Measurements from ENCODE around the gene RPP25L. TPM values are rescaled to one million over a fixed set of nuclear protein-coding genes. Genes with fewer than 3 reads are reported as not detected.
A peak's percentile ranks its signal among the peaks of the same experiment; 100 is the strongest.

The RPP25L gene
- total RNA-seq, 4 donors from 2014 or later, result 25.1 to 37.4 (median 28.0) TPM

GRCh38 chr9:34638138-34638445 lies 26.2 kb upstream of the RPP25L start:
- DNase-seq, result no peak
- Histone ChIP-seq H3K9me3 (no peaks in the 10 kb centered on the region), H3K4me3 (peak overlapping the region; percentile 54 to 84 (median 73)), H3K4me1 (peaks cover 15 to 47% (median 24%) of the 10 kb centered on the region in 3 donors), H3K27ac (peak overlapping the region; percentile 87 to 95 (median 90)), H3K36me3 (peaks cover 0 to 14% (median 0%) of the 10 kb centered on the region in 3 donors), H3K27me3 (no peaks in the 10 kb centered on the region)
- TF ChIP-seq CTCF (IDR thresholded peaks at IDR 0.05) (no peak), POLR2A (IDR thresholded peaks at IDR 0.05) (no peak)
- intact Hi-C loops (cut with DNase I), result no loop called here
- 11 to 29% methylated on average over 5 to 7 of the region's 7 CpGs for WGBS, 2 donors

GRCh38 chr9:34637356-34638137 lies 25.6 kb upstream of the RPP25L start, which contains the start of gene SIGMAR1:
SIGMAR1 (minus strand) TSS chr9:34637787; CDS start chr9:34637697, 90 bp downstream.
- Histone ChIP-seq H3K27ac (peak within 1 kb of the TSS; percentile 87 to 95 (median 90)), H3K9me3 (no peaks in the 10 kb centered on the region), H3K4me1 (peaks cover 15 to 47% (median 24%) of the 10 kb centered on the region in 3 donors), H3K27me3 (no peaks in the 10 kb centered on the region), H3K4me3 (peak within 1 kb of the TSS; percentile 54 to 84 (median 73)), H3K36me3 (peaks cover 0 to 14% (median 0%) of the 10 kb centered on the region in 3 donors)
- peak in 3 of 4 donors; percentile 8 to 89 (median 73) for TF ChIP-seq POLR2A (IDR thresholded peaks at IDR 0.05)
- TF ChIP-seq CTCF (IDR thresholded peaks at IDR 0.05), result peak in 1 of 6 experiments; percentile 9
- 0% methylated on average over 2 of the region's 74 CpGs; no CpG with 5 or more reads in 1 of the 2 donors for WGBS, 2 donors
- peak; percentile 64 for DNase-seq
- intact Hi-C loops (cut with DNase I), result no loop called here

DNA sequence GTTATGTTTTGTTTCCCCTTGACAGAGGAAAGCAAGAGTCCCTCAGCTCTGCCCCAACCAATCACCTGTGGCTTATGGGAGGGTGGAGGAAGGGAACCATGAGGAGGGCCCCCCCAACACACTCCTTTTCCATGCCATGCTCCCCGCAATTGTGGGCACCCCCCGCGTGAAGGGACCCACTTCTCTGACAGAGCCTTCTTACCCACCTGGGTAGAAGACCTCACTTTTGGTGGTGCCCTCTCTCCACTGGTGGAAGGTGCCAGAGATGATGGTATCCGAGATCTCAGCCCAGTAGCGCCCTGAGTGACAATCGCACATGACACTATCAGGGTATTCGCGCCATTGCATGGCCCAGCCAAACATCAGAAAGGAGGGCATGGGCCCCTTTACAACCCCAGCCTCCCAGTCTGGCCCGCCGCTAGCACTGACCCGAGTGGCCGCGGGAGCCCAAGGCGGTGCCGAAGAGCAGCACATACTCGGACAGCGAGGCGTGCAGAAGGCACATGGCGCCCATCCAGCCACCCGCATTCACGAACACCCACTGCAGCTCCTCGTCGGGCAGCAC lies 25.0 kb upstream of the RPP25L start:
- DNase-seq, result no peak
- TF ChIP-seq CTCF (IDR thresholded peaks at IDR 0.05) (no peak), POLR2A (IDR thresholded peaks at IDR 0.05) (no peak)
- peaks cover 15 to 47% (median 24%) of the 10 kb centered on the region in 3 donors for H3K4me1 ChIP-seq
- H3K27ac ChIP-seq, result peak overlapping the region; percentile 87 to 95 (median 90)
- H3K9me3 ChIP-seq, result no peaks in the 10 kb centered on the region
- peak overlapping the region; percentile 54 to 84 (median 73) for H3K4me3 ChIP-seq
- intact Hi-C loops (cut with DNase I), result no loop called here
- WGBS, 2 donors, result 3 to 5% methylated on average over 5 to 13 of the region's 23 CpGs
- no peaks in the 10 kb centered on the region for H3K27me3 ChIP-seq
- H3K36me3 ChIP-seq, result peaks cover 0 to 14% (median 0%) of the 10 kb centered on the region in 3 donors

GRCh38 chr9:34635556-34635955 lies 23.7 kb upstream of the RPP25L start:
- 73 to 94% methylated on average over 3 to 10 of the region's 14 CpGs for WGBS, 2 donors
- intact Hi-C loops (cut with DNase I), result no loop called here
- no peak overlapping the region for H3K27ac ChIP-seq
- peaks cover 0 to 6% (median 0%) of the 10 kb centered on the region in 4 donors for H3K27me3 ChIP-seq
- H3K9me3 ChIP-seq, result no peaks in the 10 kb centered on the region
- peaks cover 15 to 53% (median 29%) of the 10 kb centered on the region in 3 donors for H3K4me1 ChIP-seq
- DNase-seq, result no peak
- TF ChIP-seq POLR2A (IDR thresholded peaks at IDR 0.05) (no peak), CTCF (IDR thresholded peaks at IDR 0.05) (no peak)
- H3K36me3 ChIP-seq, result peaks cover 0 to 14% (median 0%) of the 10 kb centered on the region in 3 donors
- H3K4me3 ChIP-seq, result no peak overlapping the region

Measured in esophagus squamous epithelium (tissue), 5 donors.